Measurements from ENCODE around the gene ARHGEF5.

The ARHGEF5 gene

GRCh38 chr7:144398911-144399310 lies 43.7 kb downstream of the ARHGEF5 start:
- Histone ChIP-seq H3K79me2 (ENCODE audit: low read length) (no peaks in the 10 kb centered on the region), H3K9me3 (ENCODE audit: insufficient read depth, low read length) (no peaks in the 10 kb centered on the region), H3K4me1 (ENCODE audit: low read length) (no peaks in the 10 kb centered on the region), H3K4me3 (ENCODE audit: low read length) (no peak overlapping the region), H2AFZ (ENCODE audit: low read depth, low read length) (no peak overlapping the region), H3K9ac (ENCODE audit: low read length) (no peak overlapping the region), H3K27me3 (ENCODE audit: low read depth, low read length) (peaks cover 37% of the 10 kb centered on the region), H4K20me1 (ENCODE audit: insufficient read depth, low read length) (no peaks in the 10 kb centered on the region), H3K36me3 (replicated peaks; ENCODE audit: low read depth, low read length) (no peaks in the 10 kb centered on the region), H3K27ac (ENCODE audit: low read length) (no peak overlapping the region), H3K4me2 (ENCODE audit: low read length) (no peak overlapping the region)
- TF ChIP-seq CTCF (IDR thresholded peaks at IDR 0.05; ENCODE audit: low read depth, low read length): no peak
- no peak for TF ChIP-seq EZH2phosphoT487 (IDR thresholded peaks at IDR 0.05; ENCODE audit: low read depth)

- Histone ChIP-seq H3K79me2 (ENCODE audit: low read length) (no peaks in the 10 kb centered on the region), H3K36me3 (replicated peaks; ENCODE audit: low read depth, low read length) (no peaks in the 10 kb centered on the region), H3K27ac (ENCODE audit: low read length) (no peak overlapping the region), H3K4me3 (ENCODE audit: low read length) (no peak overlapping the region), H4K20me1 (ENCODE audit: insufficient read depth, low read length) (no peaks in the 10 kb centered on the region), H3K27me3 (ENCODE audit: low read depth, low read length) (peaks cover 33% of the 10 kb centered on the region), H3K9ac (ENCODE audit: low read length) (no peak overlapping the region), H3K4me2 (ENCODE audit: low read length) (no peak overlapping the region), H3K9me3 (ENCODE audit: insufficient read depth, low read length) (no peaks in the 10 kb centered on the region), H3K4me1 (ENCODE audit: low read length) (no peaks in the 10 kb centered on the region), H2AFZ (ENCODE audit: low read depth, low read length) (no peak overlapping the region)
- TF ChIP-seq CTCF (IDR thresholded peaks at IDR 0.05; ENCODE audit: low read depth, low read length): no peak
- TF ChIP-seq EZH2phosphoT487 (IDR thresholded peaks at IDR 0.05; ENCODE audit: low read depth): no peak
Measured at GRCh38 chr7:144399946-144400345, 44.7 kb downstream of the ARHGEF5 start.

GRCh38 chr7:144401490-144401889 lies 46.3 kb downstream of the ARHGEF5 start:
- Histone ChIP-seq H3K27ac (ENCODE audit: low read length) (no peak overlapping the region), H3K4me3 (ENCODE audit: low read length) (no peak overlapping the region), H3K9ac (ENCODE audit: low read length) (no peak overlapping the region), H3K79me2 (ENCODE audit: low read length) (no peaks in the 10 kb centered on the region), H3K4me2 (ENCODE audit: low read length) (no peak overlapping the region), H2AFZ (ENCODE audit: low read depth, low read length) (no peak overlapping the region), H4K20me1 (ENCODE audit: insufficient read depth, low read length) (no peaks in the 10 kb centered on the region), H3K9me3 (ENCODE audit: insufficient read depth, low read length) (no peaks in the 10 kb centered on the region), H3K36me3 (replicated peaks; ENCODE audit: low read depth, low read length) (no peaks in the 10 kb centered on the region), H3K4me1 (ENCODE audit: low read length) (no peaks in the 10 kb centered on the region), H3K27me3 (ENCODE audit: low read depth, low read length) (peaks cover 23% of the 10 kb centered on the region)
- TF ChIP-seq EZH2phosphoT487 (IDR thresholded peaks at IDR 0.05; ENCODE audit: low read depth) (no peak), CTCF (IDR thresholded peaks at IDR 0.05; ENCODE audit: low read depth, low read length) (no peak)

- H3K79me2 ChIP-seq (ENCODE audit: low read length): no peaks in the 10 kb centered on the region
- no peaks in the 10 kb centered on the region for H4K20me1 ChIP-seq (ENCODE audit: insufficient read depth, low read length)
- H3K4me2 ChIP-seq (ENCODE audit: low read length): no peak overlapping the region
- no peak overlapping the region for H3K4me3 ChIP-seq (ENCODE audit: low read length)
- no peak overlapping the region for H3K9ac ChIP-seq (ENCODE audit: low read length)
- no peak for TF ChIP-seq EZH2phosphoT487 (IDR thresholded peaks at IDR 0.05; ENCODE audit: low read depth)
- no peak for TF ChIP-seq CTCF (IDR thresholded peaks at IDR 0.05; ENCODE audit: low read depth, low read length)
- no peaks in the 10 kb centered on the region for H3K4me1 ChIP-seq (ENCODE audit: low read length)
- H3K36me3 ChIP-seq (replicated peaks; ENCODE audit: low read depth, low read length): no peaks in the 10 kb centered on the region
- H2AFZ ChIP-seq (ENCODE audit: low read depth, low read length): no peak overlapping the region
- no peak overlapping the region for H3K27ac ChIP-seq (ENCODE audit: low read length)
- no peaks in the 10 kb centered on the region for H3K9me3 ChIP-seq (ENCODE audit: insufficient read depth, low read length)
- peaks cover 17% of the 10 kb centered on the region; the same call in 1 of the 2 replicates for H3K27me3 ChIP-seq (ENCODE audit: low read depth, low read length)
Measured at GRCh38 chr7:144403102-144403501, 47.9 kb downstream of the ARHGEF5 start.
